ENCODE data around the gene ZAR1L.

DNA sequence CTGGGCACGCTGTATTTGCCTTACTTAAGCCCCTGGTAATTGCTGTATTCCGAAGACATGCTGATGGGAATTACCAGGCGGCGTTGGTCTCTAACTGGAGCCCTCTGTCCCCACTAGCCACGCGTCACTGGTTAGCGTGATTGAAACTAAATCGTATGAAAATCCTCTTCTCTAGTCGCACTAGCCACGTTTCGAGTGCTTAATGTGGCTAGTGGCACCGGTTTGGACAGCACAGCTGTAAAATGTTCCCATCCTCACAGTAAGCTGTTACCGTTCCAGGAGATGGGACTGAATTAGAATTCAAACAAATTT lies 821 bp upstream of the ZAR1L start:
- TF ChIP-seq MXI1 (conservative IDR thresholded peaks at IDR 0.05; ENCODE audit: poor library complexity, severe bottlenecking), result no peak
- no peak for TF ChIP-seq POLR2AphosphoS5 (IDR thresholded peaks at IDR 0.05)
- TF ChIP-seq EP300 (conservative IDR thresholded peaks at IDR 0.05; ENCODE audit: poor library complexity, severe bottlenecking), result no peak
- TF ChIP-seq, protein P1, sequence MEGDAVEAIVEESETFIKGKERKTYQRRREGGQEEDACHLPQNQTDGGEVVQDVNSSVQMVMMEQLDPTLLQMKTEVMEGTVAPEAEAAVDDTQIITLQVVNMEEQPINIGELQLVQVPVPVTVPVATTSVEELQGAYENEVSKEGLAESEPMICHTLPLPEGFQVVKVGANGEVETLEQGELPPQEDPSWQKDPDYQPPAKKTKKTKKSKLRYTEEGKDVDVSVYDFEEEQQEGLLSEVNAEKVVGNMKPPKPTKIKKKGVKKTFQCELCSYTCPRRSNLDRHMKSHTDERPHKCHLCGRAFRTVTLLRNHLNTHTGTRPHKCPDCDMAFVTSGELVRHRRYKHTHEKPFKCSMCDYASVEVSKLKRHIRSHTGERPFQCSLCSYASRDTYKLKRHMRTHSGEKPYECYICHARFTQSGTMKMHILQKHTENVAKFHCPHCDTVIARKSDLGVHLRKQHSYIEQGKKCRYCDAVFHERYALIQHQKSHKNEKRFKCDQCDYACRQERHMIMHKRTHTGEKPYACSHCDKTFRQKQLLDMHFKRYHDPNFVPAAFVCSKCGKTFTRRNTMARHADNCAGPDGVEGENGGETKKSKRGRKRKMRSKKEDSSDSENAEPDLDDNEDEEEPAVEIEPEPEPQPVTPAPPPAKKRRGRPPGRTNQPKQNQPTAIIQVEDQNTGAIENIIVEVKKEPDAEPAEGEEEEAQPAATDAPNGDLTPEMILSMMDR (IDR thresholded peaks at IDR 0.05; ENCODE audit: poor library complexity, severe bottlenecking), result no peak

Data from neural cell (in vitro differentiated cells).